Right renal cortex interstitium (tissue), 3 donors: ENCODE results near the gene ERCC4. TPM values are rescaled to one million over a fixed set of nuclear protein-coding genes. Genes with fewer than 3 reads are reported as not detected.

Experiments
- DNase-seq, 3 donors: peaks; one replicate each; pipeline ENCODE4 v3.0.0-alpha.2; 2013; ENCODE audit warnings: low read depth in 3 of 3, low spot score in 2 of 3
- polyA plus RNA-seq, 3 donors: library from polyadenylated mRNA; unstranded; fragments of 120-200 nt; gene quantifications; one replicate each; pipeline ENCODE4 v1.2.1, GENCODE V29; 2013; ENCODE audit not compliant: insufficient read length in 3 of 3

ERCC4 gene
- polyA plus RNA-seq, 3 donors = 12.6 to 18.0 (median 17.8) TPM

DNA sequence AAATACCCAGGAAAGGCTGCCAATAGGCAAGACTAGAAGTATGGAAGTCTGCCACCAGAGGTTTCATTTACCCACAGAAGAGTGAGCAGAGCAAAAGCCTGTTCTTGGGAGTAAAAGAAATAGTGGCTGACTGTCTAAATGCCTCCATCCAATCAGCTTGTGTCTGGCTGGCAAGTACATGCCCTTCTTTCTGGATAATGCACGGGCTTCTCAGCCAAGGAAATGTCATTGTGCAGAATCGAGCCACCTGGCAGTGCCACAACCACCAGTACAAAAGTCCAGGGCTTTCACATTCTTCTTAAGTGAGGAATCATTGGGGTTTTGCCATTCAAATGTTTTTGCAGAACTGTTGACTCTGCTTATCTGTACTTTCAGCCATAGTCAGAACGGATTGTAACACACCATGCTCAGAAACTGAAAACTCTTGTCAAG, 10.1 kb upstream of the ERCC4 start:
- DNase-seq = no peak

DNA sequence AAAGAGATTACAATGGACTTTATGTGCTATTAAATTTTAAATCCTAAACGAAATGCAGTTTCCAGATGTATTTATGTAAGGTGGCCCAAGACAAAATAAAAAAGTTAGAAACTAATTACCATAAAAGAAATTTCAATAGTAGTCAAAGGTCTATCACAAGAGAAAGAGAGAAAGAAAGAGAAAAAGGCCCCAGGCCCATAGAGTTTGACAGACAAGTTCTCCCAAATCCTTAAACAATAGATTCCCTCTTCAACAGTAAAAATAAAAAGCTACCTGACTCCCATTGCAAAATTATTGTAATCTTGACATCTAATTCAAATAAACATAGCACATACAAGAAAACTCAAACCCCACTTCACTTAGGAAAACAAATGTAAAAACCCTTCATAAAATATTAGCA, 8.6 kb upstream of the ERCC4 start:
- DNase-seq = no peak

DNA sequence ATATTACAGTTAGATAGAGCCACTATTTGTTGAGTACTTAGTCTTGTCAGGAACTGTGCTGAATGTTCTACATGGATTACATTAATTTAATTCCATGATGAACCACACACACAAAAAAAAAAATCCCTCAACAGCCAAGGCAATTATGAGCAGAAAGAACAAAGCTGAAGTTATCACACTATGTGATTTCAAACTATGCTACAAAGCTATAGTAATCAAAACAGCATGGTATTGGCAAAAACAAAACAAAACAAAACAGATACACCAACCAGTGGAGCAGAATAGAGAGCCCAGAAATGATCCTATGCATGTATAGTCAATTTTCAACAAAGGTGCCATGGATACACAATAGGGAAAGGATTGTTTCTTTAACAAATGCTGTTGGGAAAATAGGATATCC, 8.1 kb upstream of the ERCC4 start:
- DNase-seq = no peak

DNA sequence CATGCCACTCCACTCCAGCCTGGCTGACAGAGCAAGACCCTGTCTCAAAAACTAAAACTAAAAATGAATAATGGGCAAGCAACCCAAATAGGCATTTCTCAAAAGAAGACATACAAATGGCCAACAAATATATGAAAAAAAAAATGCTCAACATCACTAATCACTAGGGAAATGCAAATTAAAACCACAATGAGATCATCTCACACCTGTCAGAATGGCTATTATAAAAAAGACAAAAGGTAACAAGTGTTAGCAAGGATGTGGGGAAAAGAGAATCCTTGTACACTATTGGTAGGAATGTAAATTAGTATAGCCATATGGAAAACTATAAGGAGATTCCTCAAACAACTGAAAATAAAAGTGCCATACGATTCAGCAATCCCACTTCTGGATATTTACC, 7.1 kb upstream of the ERCC4 start:
- no peak for DNase-seq

DNA sequence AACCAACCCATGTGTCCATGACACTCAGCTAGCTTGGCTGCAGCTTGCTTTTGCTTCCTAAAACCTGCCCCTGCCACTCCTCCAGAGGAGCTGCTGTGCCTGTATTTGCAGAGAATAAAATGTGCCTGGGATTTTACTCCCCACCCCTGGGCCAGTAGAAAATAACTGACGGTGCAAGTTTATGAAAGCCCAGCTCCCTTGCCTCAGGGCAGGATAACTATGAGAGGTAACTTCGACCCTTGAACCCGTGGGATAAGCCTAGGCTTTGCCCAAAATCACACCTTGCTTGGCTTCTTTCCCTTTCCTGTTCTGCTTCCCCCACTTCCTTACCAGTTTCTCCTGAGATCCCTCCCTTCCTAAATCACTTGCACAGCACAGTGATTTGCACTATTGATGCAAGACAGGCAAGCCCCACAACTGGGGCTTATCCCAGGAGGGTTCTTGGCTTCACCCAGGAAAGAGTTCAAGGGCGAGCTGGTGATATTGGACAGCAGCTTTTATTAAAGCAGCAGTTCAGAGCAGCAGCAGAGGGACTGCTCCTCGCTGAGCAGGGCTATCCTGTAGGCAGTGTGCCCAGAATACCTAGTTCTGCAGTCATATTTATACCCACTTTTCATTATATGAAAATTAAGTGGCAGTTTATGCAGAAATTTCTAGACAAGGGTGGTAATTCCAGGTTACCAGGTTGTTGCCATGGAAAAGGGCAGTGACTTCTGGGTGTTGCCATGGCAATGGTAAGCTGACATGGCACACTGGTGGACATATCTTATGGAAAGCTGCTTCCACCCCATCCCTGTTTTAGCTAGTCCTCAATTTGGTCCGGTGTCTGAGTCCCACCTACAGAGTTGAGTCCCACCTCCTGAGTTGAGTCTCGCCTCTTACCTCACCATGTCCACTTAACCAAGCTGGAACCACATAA, 6.3 kb upstream of the ERCC4 start:
- DNase-seq = no peak

DNA sequence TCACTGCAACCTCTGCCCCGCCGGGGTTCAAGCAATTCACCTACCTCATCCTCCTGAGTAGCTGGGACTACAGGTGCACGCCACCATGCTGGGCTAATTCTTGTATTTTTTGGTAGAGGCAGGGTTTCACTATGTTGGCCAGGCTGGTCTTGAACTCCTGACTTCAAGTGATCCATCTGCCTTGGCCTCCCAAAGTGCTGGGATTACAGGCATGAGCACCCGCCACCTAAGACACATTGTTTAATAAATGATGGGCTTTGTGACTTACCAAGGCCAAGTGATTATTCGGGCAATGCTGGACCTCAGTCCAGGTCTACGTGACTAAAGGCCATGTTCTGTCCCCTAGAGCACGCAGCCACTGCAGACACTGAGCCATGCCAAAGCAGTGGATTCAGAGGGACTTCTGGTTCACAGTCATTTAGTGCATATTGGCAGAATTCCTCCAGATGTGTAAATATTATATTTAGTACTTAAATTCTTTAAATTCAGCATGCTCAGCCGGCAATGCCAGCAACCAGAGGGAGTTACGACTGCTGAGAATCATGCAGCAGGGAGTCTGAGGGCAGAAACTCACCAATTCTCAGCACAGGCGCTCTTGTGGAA, 4.8 kb upstream of the ERCC4 start:
- no peak for DNase-seq

DNA sequence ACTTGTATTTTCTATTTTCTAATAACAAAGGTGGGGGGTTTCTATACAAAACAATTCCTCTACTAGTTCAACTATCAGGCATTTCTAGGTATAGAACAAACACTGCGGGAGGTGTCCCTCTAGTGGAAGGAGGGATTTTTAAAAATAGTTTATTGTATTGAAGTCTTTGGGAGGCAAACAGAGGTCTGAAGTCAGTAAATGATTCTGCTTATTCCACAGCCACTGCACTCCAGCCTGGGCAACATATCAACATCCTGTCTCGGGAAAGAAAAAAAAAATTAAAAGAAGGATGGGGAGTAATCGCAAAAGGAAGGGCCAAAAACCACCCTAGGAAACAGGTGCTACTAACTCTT, 648 bp upstream of the ERCC4 start:
- peak in 2 of 3 donors; percentile 8 to 21 for DNase-seq

DNA sequence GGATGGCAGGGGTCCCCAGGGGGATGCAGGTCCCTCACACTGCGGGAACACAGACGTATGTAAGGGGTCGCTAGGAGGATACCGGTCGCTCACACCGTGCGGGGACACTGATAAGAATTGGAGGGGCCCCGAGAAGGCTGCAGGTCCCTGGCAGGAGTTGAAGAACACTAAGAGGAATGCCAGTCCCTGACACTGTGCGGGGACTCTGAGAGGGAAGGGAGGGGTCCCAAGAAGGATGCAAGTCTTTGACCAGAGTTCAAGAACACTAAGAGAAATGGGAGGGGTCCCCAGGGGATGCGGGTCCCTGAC, 510 bp downstream of the ERCC4 start:
- no peak for DNase-seq

DNA sequence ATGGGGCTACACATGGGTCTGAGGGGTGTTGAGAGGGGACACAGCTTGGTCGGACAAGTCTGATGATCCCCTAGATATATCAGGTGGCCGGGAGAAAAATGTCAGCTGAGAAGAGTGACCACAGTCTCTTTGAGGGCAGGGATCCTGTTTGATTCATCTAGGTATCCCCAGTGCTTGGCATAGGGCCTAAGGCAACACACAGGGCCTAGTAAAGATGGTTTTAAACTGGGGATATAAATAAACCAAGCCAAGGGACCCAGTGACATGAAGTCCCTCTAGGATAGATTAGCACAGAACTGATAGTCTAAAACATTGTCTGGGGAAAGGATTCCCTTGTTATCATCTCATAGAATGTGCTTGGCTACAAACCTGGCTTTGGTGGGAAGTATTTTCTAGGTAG, 1.4 kb downstream of the ERCC4 start:
- no peak for DNase-seq

DNA sequence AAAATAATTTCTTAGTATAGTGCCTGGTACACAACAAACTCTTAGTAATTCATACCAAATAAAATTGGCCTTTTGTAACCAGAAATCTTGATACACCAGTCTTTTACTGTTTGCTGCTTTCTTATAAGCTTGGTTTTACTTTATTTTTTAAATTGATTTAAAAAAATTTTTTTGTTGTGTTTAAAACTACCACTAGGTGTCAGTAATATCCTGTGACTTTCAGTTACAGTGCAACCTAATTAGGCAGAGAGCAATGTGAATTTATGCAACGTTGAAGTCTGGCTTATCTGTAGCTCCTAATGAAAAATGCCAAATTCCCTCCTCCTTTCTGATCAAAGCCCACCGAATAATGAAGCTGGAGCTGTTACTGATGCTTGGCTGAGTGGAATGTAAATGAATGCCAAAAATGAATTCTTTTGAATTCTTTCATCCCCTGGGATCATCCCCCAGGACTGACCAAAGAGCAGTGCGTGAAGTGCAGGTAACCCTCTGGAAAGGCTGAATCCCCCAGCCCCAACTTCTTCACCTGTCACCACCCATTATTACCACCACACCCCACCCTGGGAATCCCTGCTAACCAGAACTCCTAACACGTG, 3.8 kb downstream of the ERCC4 start:
- peak; percentile 23 to 33 (median 31) for DNase-seq

DNA sequence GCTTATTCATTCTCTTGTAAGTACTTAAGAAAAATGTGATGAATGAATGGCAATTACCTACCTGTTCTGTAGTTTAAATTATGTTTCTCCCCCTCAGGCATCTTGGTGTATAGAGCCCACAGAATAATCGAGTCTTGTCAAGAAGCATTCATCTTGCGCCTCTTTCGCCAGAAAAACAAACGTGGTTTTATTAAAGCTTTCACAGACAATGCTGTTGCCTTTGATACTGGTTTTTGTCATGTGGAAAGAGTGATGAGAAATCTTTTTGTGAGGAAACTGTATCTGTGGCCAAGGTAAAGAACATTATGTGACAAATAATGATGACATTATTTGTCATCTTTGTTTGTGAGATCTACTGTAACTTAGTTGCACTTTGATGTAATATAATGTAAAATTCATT, 6.5 kb downstream of the ERCC4 start:
- no peak for DNase-seq

DNA sequence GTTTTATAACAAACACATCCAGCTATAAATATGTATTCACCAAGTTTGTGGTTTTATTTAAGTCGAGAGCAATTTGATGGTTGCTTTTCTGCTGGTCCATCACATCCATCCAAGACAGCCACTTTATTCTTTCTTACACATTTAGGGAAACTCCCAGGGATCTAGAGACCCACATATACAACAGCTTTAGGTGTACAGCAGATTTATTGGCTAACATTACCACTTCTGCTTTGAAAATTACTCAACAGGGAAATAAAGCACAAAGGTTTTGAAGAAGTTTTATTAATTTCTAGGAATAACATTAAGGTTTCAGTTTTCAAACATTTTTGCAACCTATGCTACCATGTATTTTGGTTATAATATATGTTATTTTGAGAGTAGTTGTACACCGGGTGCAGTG, 6.9 kb downstream of the ERCC4 start:
- DNase-seq = no peak

DNA sequence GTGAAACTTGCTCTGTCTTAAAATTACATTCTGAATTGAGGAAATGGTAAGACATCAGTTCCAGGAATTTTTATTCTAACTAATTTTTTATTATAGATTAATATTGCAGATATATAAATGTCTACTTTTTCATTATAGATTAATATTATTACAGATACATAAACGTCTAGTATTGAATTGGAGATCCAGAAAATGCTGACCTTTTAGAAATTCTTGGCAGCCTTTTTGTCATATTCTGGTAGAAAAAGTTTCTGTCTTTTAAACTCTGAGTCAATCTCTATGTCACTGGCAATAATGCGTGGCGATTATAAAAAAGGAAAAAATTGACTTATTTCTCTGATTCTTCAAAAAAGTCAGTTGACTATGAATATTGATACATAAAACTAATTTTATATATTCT, 8.7 kb downstream of the ERCC4 start:
- no peak for DNase-seq

DNA sequence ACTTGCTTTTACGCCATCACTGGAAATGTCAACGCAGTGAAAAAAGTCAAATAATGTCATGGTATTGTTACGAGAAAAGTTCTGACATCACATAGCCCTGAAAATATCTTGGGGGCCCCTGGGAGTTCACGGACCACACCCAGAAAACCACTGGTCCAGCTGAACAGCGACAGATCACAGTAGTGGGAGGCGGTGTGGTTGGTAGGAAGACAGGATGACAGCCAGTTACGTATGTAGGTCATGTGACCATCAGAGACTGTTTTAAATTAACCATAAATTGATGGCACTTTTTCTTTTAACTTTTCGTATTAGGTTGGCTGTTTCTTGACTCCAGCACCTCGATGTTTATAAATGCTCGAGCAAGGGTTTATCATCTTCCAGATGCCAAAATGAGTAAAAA, 11.9 kb downstream of the ERCC4 start:
- no peak for DNase-seq

DNA sequence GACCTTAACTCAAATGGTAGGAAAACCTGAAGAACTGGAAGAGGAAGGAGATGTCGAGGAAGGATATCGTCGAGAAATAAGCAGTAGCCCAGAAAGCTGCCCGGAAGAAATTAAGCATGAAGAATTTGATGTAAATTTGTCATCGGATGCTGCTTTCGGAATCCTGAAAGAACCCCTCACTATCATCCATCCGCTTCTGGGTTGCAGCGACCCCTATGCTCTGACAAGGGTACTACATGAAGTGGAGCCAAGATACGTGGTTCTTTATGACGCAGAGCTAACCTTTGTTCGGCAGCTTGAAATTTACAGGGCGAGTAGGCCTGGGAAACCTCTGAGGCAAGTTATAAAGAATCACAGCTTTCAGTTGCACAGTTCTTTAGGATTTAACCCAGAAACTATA, 15.5 kb downstream of the ERCC4 start:
- DNase-seq = no peak

DNA sequence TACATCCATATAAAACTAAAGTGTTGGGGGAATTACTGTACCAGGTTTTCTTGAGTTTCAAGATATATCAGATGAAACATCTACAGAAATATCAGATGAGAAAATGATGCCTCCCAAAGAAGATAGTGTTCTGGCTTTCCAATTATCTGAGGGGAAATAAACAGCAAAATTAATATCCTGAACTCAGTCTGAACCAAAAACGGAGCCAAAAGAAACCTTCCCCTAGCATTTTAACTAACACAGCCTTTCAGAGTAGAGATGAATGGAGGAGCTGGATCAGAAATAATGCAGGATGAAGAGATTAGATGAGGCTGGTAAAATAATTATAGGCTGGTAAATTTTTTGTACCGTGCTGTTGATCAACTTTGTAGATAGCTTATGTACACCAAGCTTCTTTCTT, 16.2 kb downstream of the ERCC4 start:
- DNase-seq = no peak

DNA sequence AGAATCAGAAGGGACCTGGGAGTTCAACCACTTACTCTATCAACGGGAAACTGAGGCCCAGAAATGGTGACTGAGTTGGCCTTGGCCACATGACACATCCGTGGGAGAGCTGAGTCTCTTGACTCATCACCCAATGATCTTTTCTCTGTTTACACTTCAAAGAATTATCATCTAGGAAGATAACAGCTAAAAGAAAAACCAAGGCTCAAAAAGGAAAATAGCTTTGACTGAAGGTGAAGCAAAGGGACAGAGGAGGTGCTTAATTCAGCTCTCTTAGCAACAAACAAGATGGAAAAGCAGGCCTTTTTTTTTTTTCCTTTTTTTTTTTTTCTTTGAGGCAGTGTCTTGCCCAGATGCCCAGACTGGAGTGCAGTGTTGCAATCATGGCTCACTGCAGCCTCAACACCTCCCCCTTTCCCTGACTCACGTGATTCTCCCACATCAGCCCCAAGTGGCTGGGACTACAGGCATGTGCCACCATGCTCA, 16.7 kb downstream of the ERCC4 start:
- DNase-seq = no peak

DNA sequence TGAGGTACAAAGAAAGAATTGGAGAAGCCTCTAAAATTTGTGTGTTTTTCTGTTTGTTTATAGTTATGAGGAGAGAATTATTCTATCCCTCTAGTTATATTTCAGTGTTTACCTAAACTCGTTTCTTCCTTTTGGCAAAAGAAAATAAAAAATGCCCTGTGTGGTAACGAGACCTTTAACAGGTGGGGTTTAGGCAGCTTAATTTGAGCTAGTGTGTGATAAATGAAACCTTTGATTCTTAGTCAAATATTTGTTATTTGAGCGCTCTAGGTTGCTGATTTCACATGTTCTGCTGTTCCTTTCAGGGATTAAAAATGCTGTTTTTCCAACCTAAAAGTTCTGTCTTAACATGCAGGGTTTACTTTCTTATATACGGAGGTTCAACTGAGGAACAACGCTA, 17.5 kb downstream of the ERCC4 start:
- DNase-seq = no peak

DNA sequence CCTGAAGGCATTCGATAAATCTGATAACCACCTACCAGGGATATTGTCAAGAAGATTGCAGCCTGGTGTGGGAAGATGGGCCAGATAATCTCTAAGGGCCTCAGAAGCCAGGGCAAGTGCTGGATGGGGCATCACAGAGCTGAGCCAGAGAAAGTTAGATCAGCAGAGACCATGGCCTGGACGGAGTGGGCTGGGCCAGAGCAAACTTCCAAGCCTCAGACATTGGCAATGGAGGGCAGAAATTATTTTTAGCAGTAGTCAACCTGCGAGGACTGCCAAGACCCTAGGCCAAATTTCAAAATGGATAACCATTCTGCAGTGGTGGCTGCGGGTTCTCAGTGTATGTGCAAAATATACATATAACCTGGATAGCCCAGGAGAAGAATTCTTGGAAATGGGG, 18.5 kb downstream of the ERCC4 start:
- no peak for DNase-seq

DNA sequence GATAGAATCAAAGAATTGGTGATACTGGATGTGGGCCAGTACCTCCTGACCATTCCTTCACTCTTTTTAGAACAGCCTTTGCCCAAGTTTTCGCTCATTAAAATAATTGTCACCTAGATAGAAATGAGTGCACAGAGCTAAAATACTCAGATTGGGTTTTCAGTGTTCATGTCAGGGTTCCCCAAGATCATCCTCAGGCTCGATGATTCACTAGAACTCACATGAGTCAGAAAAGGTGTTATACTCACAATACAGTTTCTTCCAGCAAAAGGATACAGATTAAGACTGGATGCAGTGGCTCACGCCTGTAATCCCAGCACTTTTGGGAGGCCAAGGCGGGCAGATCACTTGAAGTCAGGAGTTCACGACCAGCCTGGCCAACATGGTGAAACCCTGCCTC, 19.9 kb downstream of the ERCC4 start:
- no peak for DNase-seq

DNA sequence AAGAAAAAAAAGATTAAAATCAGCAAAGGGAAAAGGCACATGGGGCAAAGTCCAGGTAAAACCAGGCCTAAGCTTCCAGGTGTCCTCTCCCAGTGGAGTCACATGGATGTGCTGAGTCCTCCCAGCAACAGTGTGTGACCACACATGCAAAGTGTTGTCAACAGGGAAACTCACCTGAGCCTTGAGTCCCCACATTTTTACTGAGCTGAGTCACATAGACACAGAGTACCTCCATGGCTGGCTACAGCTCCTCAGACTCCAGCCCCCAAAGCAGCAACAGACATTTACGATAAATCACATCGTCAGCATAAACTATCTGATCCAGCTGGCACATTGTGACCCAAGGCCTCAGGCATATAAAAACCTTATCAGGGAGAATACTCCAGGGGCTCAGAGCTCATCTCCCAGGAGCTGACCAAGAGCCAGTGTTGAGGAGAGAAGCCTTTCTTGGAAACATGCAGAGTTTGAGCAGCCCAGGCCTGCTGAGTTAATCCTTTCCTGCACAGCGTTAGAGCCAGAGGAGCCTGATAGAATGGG, 20.5 kb downstream of the ERCC4 start:
- no peak for DNase-seq

DNA sequence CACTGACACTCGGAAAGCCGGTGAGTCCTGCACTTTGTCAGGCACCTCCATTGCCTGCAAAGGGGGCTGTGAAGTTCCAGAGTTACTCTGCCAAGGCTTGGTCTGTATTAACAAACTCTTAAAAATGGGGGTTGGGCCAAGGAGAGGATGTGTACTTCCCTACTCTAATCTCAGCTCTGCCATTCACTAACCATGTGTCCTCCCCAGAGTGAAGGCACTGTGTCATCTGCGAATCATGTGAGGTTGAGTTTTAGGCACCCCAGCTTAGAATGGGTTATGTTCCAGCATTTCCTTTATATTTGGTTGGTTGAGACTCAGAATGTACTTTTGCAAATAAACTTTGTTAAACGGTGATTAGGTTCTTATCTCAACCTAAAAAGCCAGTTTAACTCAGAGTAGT, 24.9 kb downstream of the ERCC4 start:
- DNase-seq = no peak
